Breast epithelium (tissue), 3 donors: ENCODE data around the gene CCNT1.

Experiments
- CTCF ChIP-seq, 3 donors: fragments of 450-650 bp; IDR thresholded peaks; one replicate each; pipeline ENCODE4 v1.5.1; 2016 to 2017; ENCODE audit warnings: antibody characterized with exemption in 3 of 3, mild to moderate bottlenecking in 3 of 3, moderate library complexity in 3 of 3
- POLR2A ChIP-seq: fragments of 450-650 bp; IDR thresholded peaks from one replicate; pipeline ENCODE4 v1.6.1; 2016; ENCODE audit warnings: antibody characterized with exemption, mild to moderate bottlenecking, moderate library complexity

- TF ChIP-seq POLR2A (no peak), CTCF (IDR thresholded peaks at IDR 0.05) (no peak)
Observed at GRCh38 chr12:48686037-48686595, 30.4 kb downstream of the CCNT1 start.
